ENCODE measurements around the gene TLE4.

TLE4 gene

GRCh38 chr9:79667817-79668436 is 96.2 kb downstream of the TLE4 start:
- no peak for TF ChIP-seq CTCF (IDR thresholded peaks at IDR 0.05; ENCODE audit: insufficient read depth, low read depth, low read length, missing control alignments)
- no peak overlapping the region for H3K4me3 ChIP-seq (ENCODE audit: low read depth, low read length)
- DNase-seq (ENCODE audit: low read depth): no peak

DNA sequence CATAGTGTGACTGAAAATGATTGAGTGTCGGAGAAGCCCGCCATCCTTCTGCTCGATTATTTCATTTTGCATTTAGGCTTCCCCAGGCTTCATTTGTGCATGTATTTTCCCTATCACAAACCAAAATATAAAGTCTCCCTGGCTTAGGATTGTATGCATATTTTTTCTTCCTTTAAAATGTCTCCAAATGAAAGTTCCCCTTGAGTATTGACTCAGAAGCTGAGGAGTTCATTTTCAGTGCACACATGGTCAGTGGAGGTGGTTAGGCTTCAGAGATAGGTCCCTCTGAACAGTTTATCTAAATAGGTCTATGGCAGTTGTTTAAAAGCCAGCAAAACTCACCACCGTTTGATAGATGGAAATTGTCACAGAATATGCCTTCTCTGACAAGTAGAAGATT is 97.2 kb downstream of the TLE4 start:
- DNase-seq (ENCODE audit: low read depth): no peak
- no peak overlapping the region for H3K4me3 ChIP-seq (ENCODE audit: low read depth, low read length)
- TF ChIP-seq CTCF (IDR thresholded peaks at IDR 0.05; ENCODE audit: insufficient read depth, low read depth, low read length, missing control alignments): no peak

- no peak for DNase-seq (ENCODE audit: low read depth)
- TF ChIP-seq CTCF (IDR thresholded peaks at IDR 0.05; ENCODE audit: insufficient read depth, low read depth, low read length, missing control alignments): no peak
Observed at GRCh38 chr9:79670269-79670961, 98.7 kb downstream of the TLE4 start.

DNA sequence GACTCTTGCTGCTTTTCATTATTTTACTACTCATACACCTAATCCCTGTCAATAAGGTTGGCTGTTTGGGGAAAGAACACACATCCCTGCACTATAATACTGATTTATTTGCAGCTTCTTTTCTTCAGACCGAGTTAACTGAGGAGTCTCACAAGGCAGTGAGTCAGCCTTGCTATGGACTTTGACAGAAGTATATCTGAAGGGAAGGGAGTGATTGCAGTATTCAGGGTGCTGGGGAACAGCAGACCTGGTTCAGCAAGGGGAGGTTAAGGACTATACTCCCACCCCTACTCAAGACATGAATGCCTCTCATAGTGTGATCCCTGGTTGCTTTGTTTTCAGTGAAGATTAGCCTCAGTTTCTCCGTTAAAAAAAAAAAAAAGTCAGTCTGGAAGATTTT is 99.8 kb downstream of the TLE4 start:
- TF ChIP-seq CTCF (IDR thresholded peaks at IDR 0.05; ENCODE audit: insufficient read depth, low read depth, low read length, missing control alignments): no peak
- no peak for DNase-seq (ENCODE audit: low read depth)
- H3K4me3 ChIP-seq (ENCODE audit: low read depth, low read length): no peak overlapping the region

More at GRCh38 chr9:79670269-79670961, 98.7 kb downstream of the TLE4 start:
- no peak overlapping the region for H3K4me3 ChIP-seq (ENCODE audit: low read depth, low read length)

GRCh38 chr9:79672236-79672635 is 100.5 kb downstream of the TLE4 start:
- DNase-seq (ENCODE audit: low read depth): no peak
- no peak for TF ChIP-seq CTCF (IDR thresholded peaks at IDR 0.05; ENCODE audit: insufficient read depth, low read depth, low read length, missing control alignments)

GRCh38 chr9:79672891-79673290 is 101.1 kb downstream of the TLE4 start:
- no peak overlapping the region for H3K4me3 ChIP-seq (ENCODE audit: low read depth, low read length)
- DNase-seq (ENCODE audit: low read depth): no peak
- no peak for TF ChIP-seq CTCF (IDR thresholded peaks at IDR 0.05; ENCODE audit: insufficient read depth, low read depth, low read length, missing control alignments)

More at GRCh38 chr9:79672236-79672635, 100.5 kb downstream of the TLE4 start:
- H3K4me3 ChIP-seq (ENCODE audit: low read depth, low read length): no peak overlapping the region
